NCI-H1105 treated with DMSO at 0.1 percent for 48 hours (cell line): ENCODE measurements around the gene CACNG8.
A peak's percentile ranks its signal among the peaks of the same experiment; 100 is the strongest.

ENCODE experiments used
- DNase-seq: peaks from one replicate; lab custom pipeline; 2025; lab: John Stamatoyannopoulos, UW

The CACNG8 gene

GRCh38 chr19:53961523-53962356, 997 bp upstream of the CACNG8 start:
- DNase-seq: no peak

- DNase-seq: no peak
These were observed 2.4 kb downstream of the CACNG8 start for GRCh38 chr19:53965091-53965490.

GRCh38 chr19:53966931-53967330, 4.2 kb downstream of the CACNG8 start:
- DNase-seq: no peak

GRCh38 chr19:53969366-53969765, 6.6 kb downstream of the CACNG8 start:
- no peak for DNase-seq

GRCh38 chr19:53971673-53972072, 8.9 kb downstream of the CACNG8 start:
- no peak for DNase-seq

GRCh38 chr19:53977429-53977990, 14.8 kb downstream of the CACNG8 start:
- DNase-seq: peak; percentile 35

GRCh38 chr19:53977991-53978731, 15.4 kb downstream of the CACNG8 start:
- no peak for DNase-seq

GRCh38 chr19:53978975-53979801, 16.5 kb downstream of the CACNG8 start:
- DNase-seq: no peak

- DNase-seq: no peak
These were observed 18.0 kb downstream of the CACNG8 start for GRCh38 chr19:53980539-53981375.

GRCh38 chr19:53981376-53981951, 18.7 kb downstream of the CACNG8 start:
- DNase-seq: no peak

- DNase-seq: no peak
These were observed 19.3 kb downstream of the CACNG8 start for GRCh38 chr19:53982001-53982451.

GRCh38 chr19:53982611-53983010, 19.9 kb downstream of the CACNG8 start:
- no peak for DNase-seq

GRCh38 chr19:53983457-53984289, 20.9 kb downstream of the CACNG8 start:
- DNase-seq: no peak

- no peak for DNase-seq
These were observed 23.1 kb downstream of the CACNG8 start for GRCh38 chr19:53985863-53986262.

GRCh38 chr19:53988981-53989380, 26.2 kb downstream of the CACNG8 start:
- no peak for DNase-seq

- DNase-seq: no peak
These were observed 27.1 kb downstream of the CACNG8 start for GRCh38 chr19:53989600-53990533.

- peak; percentile 23 for DNase-seq
These were observed 28.7 kb downstream of the CACNG8 start, which contains the start of gene CACNG6 for GRCh38 chr19:53991224-53992113. Gene CACNG6, plus strand, starts transcription at chr19:53991637. Its CDS starts 1,241 bp downstream, at chr19:53992878.
